Stomach smooth muscle (tissue), 2 donors: ENCODE data around the gene C6orf15.
"Not testable (repeated sequence)": the region's sequence is repeated elsewhere in the genome, so short reads cannot be mapped to it uniquely, and the experiment has no call there.

Source experiments
- H3K27ac ChIP-seq: one replicate; pipeline ENCODE4 v1.7.0; 2013; ENCODE audit warnings: mild to moderate bottlenecking, low read length, inconsistent platforms
- H3K27me3 ChIP-seq, 2 donors: one replicate each; pipeline ENCODE4 v1.7.0; 2013; ENCODE audit warnings: low read length in 2 of 2; ENCODE audit not compliant: insufficient read depth in 2 of 2, control insufficient read depth in 1 of 2
- H3K36me3 ChIP-seq, 2 donors: one replicate each; pipeline ENCODE4 v1.7.0; 2013; ENCODE audit warnings: low read length in 2 of 2; ENCODE audit not compliant: control insufficient read depth in 2 of 2, insufficient read depth in 2 of 2
- H3K4me1 ChIP-seq: one replicate; pipeline ENCODE4 v1.7.0; 2013; ENCODE audit warnings: low read length; ENCODE audit not compliant: control insufficient read depth, insufficient read depth
- H3K4me3 ChIP-seq, 2 donors: one replicate each; pipeline ENCODE4 v1.7.0; 2013; ENCODE audit warnings: low read length in 2 of 2
- H3K9ac ChIP-seq, 2 donors: one replicate each; pipeline ENCODE4 v1.7.0; 2013; ENCODE audit warnings: low read length in 2 of 2, mild to moderate bottlenecking in 1 of 2
- H3K9me3 ChIP-seq, 2 donors: one replicate each; pipeline ENCODE4 v1.7.0; 2013; ENCODE audit warnings: low read length in 2 of 2; ENCODE audit not compliant: control insufficient read depth in 2 of 2
- donor health status: healthy.
- donor health status: Pancreatic carcinoma.

Gene C6orf15

GRCh38 chr6:31086788-31087440, 25.5 kb downstream of the C6orf15 start:
- H3K4me3 ChIP-seq = no peak overlapping the region
- H3K9ac ChIP-seq = peak overlapping the region in 1 of 2 donors; percentile 37
- no peaks in the 10 kb centered on the region for H3K27me3 ChIP-seq
- H3K4me1 ChIP-seq = no peaks in the 10 kb centered on the region
- H3K9me3 ChIP-seq = no peaks in the 10 kb centered on the region
- H3K27ac ChIP-seq = no peak overlapping the region
- H3K36me3 ChIP-seq = no peaks in the 10 kb centered on the region

GRCh38 chr6:31083742-31084354, 28.5 kb downstream of the C6orf15 start:
- Histone ChIP-seq H3K4me1 (peaks cover 2% of the 10 kb centered on the region), H3K27me3 (no peaks in the 10 kb centered on the region), H3K36me3 (no peaks in the 10 kb centered on the region), H3K9me3 (no peaks in the 10 kb centered on the region), H3K4me3 (no peak overlapping the region), H3K9ac (peak overlapping the region in 1 of 2 donors; percentile 29), H3K27ac (no peak overlapping the region)

DNA sequence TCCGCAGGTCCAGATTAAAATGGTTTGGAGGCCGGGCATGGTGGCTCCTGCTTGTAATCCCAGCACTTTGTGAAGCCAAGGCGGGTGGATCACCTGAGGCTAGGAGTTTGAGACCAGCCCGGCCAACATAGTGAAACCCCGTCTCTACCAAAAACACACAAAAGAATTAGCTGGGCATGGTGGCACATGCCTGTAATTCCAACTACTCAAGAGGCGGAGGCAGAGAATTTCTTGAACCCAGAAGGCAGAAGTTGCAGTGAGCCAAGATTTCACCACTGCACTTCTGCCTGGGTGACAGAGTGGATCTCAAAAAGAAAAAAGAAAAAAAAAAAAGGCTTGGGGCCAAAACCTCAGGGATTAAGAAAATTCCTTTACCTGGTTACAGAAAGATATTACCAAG, 30.5 kb downstream of the C6orf15 start:
- no peak overlapping the region for H3K9ac ChIP-seq
- H3K27ac ChIP-seq = no peak overlapping the region
- H3K9me3 ChIP-seq = no peaks in the 10 kb centered on the region
- H3K4me1 ChIP-seq = peaks cover 2% of the 10 kb centered on the region
- H3K4me3 ChIP-seq = no peak overlapping the region
- H3K36me3 ChIP-seq = no peaks in the 10 kb centered on the region
- no peaks in the 10 kb centered on the region for H3K27me3 ChIP-seq

GRCh38 chr6:31079656-31080261, 32.6 kb downstream of the C6orf15 start:
- H3K27me3 ChIP-seq = no peaks in the 10 kb centered on the region
- H3K9me3 ChIP-seq = no peaks in the 10 kb centered on the region
- H3K4me1 ChIP-seq = peaks cover 2% of the 10 kb centered on the region
- H3K27ac ChIP-seq = no peak overlapping the region
- no peaks in the 10 kb centered on the region for H3K36me3 ChIP-seq
- H3K9ac ChIP-seq = no peak overlapping the region
- peak overlapping the region in 1 of 2 donors; percentile 52 for H3K4me3 ChIP-seq

- Histone ChIP-seq H3K4me1 (peaks cover 12% of the 10 kb centered on the region), H3K9me3 (no peaks in the 10 kb centered on the region), H3K36me3 (no peaks in the 10 kb centered on the region), H3K9ac (no peak overlapping the region), H3K27ac (no peak overlapping the region), H3K4me3 (no peak overlapping the region), H3K27me3 (no peaks in the 10 kb centered on the region)
Observed at GRCh38 chr6:31076611-31077010, 35.8 kb downstream of the C6orf15 start.

DNA sequence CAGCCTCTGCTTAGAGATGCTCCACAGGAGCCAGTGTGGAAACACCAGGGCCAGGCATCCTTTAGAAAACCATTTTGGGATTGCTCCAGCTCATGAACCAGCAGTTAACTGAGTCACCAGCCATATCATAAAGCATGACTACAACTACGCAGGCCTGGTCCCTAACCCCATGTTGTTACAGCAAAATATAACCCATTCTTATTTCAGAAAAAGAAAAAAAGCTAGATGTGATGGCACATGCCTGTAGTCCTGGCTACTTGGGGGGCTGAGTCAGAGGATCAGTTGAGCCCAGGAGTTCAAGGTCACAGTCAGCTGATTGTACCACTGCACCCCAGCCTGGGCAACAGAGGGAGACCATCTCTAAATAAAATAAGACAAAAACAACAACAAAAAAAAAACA, 36.8 kb downstream of the C6orf15 start:
- H3K4me1 ChIP-seq = peaks cover 12% of the 10 kb centered on the region
- no peaks in the 10 kb centered on the region for H3K9me3 ChIP-seq
- no peaks in the 10 kb centered on the region for H3K27me3 ChIP-seq
- H3K27ac ChIP-seq = no peak overlapping the region
- no peak overlapping the region for H3K4me3 ChIP-seq
- H3K9ac ChIP-seq = no peak overlapping the region
- no peaks in the 10 kb centered on the region for H3K36me3 ChIP-seq

DNA sequence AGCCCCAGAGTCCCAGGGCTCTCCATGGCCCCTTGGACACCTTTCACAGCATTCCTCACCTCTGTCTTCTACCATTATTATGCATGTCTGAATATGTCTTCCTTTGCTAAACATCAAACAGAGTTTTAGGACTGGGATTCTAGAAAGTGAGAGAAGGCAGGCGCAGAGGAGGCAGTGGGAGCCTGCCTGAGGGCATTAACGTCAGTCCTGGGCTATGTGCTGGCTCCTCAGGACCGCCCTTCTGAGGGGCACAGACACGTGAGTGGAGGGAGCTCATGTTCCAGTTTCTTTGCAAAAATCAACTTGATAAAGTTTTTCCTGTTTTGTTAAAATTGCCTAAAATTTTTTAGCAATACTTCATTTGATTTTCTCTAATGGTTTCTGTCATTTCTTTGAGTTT, 38.0 kb downstream of the C6orf15 start:
- Histone ChIP-seq H3K27me3 (no peaks in the 10 kb centered on the region), H3K9me3 (no peaks in the 10 kb centered on the region), H3K4me1 (peaks cover 13% of the 10 kb centered on the region), H3K4me3 (no peak overlapping the region), H3K9ac (no peak overlapping the region), H3K27ac (no peak overlapping the region), H3K36me3 (no peaks in the 10 kb centered on the region)

GRCh38 chr6:31070711-31071197, 41.6 kb downstream of the C6orf15 start:
- Histone ChIP-seq H3K9ac (no peak overlapping the region), H3K9me3 (no peaks in the 10 kb centered on the region), H3K27ac (no peak overlapping the region), H3K27me3 (no peaks in the 10 kb centered on the region), H3K36me3 (no peaks in the 10 kb centered on the region), H3K4me3 (no peak overlapping the region), H3K4me1 (peaks cover 13% of the 10 kb centered on the region)

GRCh38 chr6:31068669-31069340, 43.6 kb downstream of the C6orf15 start:
- Histone ChIP-seq H3K27me3 (peaks cover 0 to 3% of the 10 kb centered on the region in 2 donors), H3K27ac (no peak overlapping the region), H3K36me3 (no peaks in the 10 kb centered on the region), H3K4me1 (peaks cover 13% of the 10 kb centered on the region), H3K4me3 (no peak overlapping the region), H3K9ac (no peak overlapping the region), H3K9me3 (no peaks in the 10 kb centered on the region)

DNA sequence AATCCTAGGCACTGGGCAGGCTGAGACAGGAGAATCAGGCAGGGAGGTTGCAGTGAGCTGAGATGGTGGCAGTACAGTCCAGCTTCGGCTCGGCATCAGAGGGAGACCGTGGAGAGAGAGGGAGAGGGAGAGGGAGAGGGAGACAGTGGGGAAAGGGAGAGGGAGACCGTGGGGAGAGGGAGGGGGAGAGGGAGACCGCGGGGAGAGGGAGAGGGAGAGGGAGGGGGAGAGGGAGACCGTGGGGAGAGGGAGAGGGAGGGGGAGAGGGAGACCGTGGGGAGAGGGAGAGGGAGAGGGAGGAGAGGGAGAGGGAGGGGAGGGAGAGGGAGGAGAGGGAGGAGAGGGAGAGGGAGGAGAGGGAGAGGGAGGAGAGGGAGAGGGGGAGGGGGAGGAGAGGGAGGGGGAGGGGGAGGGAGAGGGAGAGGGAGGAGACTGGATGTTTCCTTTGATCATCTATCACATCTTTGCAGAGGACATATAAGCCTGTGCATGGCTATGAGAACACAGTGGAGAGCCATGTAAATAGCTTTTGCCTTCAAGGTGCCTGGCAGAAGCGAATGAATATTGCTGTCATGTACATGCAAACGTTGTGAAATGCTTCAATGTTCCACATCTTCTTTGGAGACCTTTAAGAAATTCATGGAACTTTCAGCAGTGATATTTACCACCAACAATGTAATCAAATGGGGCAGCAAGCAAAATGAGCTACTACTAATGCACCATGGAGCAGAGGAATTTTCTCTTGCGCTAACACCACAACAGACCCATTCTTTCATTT, 44.3 kb downstream of the C6orf15 start:
- H3K36me3 ChIP-seq, H3K27me3 ChIP-seq, H3K9ac ChIP-seq, H3K4me1 ChIP-seq, H3K4me3 ChIP-seq, H3K27ac ChIP-seq, H3K9me3 ChIP-seq: not testable (repeated sequence)
